ENCODE measurements around the gene ROMO1. TPM values are rescaled to one million over a fixed set of nuclear protein-coding genes. Genes with fewer than 3 reads are reported as not detected.
"Not testable (repeated sequence)": the region's sequence is repeated elsewhere in the genome, so short reads cannot be mapped to it uniquely, and the experiment has no call there.

ROMO1 gene
- polyA plus RNA-seq, 2 of the 4 experiments (the other 2 are of a cell fraction) = 201 to 430 TPM

GRCh38 chr20:35686872-35687271 lies 12.3 kb upstream of the ROMO1 start:
- POLR2A ChIA-PET, H3K9me3 ChIP-seq, H3K27ac ChIP-seq, ATAC-seq, FAIRE-seq, H3K4me3 ChIP-seq, H3K4me2 ChIP-seq, H3K4me1 ChIP-seq: not testable (repeated sequence)
- TF ChIP-seq SMC3 (IDR thresholded peaks at IDR 0.05) (peak; percentile 38; the same call in 2 of the 3 replicates), RAD21 (conservative IDR thresholded peaks at IDR 0.05 in 1 of 2, IDR thresholded peaks at IDR 0.05 in 1 of 2) (peak; percentile 37 to 72; a peak in 4 of 5 replicates), CTCF (IDR thresholded peaks at IDR 0.05) (peak; percentile 39)
- CTCF ChIA-PET = interaction anchor here (0.6 to 3.2 kb wide), 5 partner anchors 10 to 267 kb away, joined by 3 to 14 read pairs (median 4); partner anchors contain the start of gene SCAND1
- peak in 1 of 2 experiments; percentile 69 for DNase-seq (ENCODE audit: low read depth in 1 of 2, low spot score in 1 of 2)
- 72% methylated on average over 11 of the region's 11 CpGs for WGBS (ENCODE audit: missing lambda C conversion rate)

- Histone ChIP-seq H3K27ac (no peak overlapping the region), H3K4me1 (no peaks in the 10 kb centered on the region), H3K4me3 (no peak overlapping the region), H3K4me2 (no peak overlapping the region), H3K9me3 (no peaks in the 10 kb centered on the region)
- ChIA-PET POLR2A (interaction anchor here (0.7 kb wide), 1 partner anchor 257 kb away, joined by 3 read pairs; no protein-coding TSS in a partner anchor), CTCF (no interaction called here)
- WGBS (ENCODE audit: missing lambda C conversion rate) = 84% methylated on average over 4 of the region's 4 CpGs
- ATAC-seq (peak in 1 of 2 experiments; percentile 64; a peak in 2 of 6 replicates), FAIRE-seq (no peak), DNase-seq (ENCODE audit: low read depth in 1 of 2, low spot score in 1 of 2) (no peak)
- TF ChIP-seq CHD2 (IDR thresholded peaks at IDR 0.05; ENCODE audit: low read length, partially characterized antibody) (no peak), MYC (IDR thresholded peaks at IDR 0.05; ENCODE audit: borderline replicate concordance, low read length) (no peak), BHLHE40 (IDR thresholded peaks at IDR 0.05; ENCODE audit: low read depth, low read length) (no peak), RARB (CRISPR knock-in tag; IDR thresholded peaks at IDR 0.05) (no peak), MAZ (IDR thresholded peaks at IDR 0.05; ENCODE audit: borderline replicate concordance, low read depth, low read length) (no peak), FOSB (CRISPR knock-in tag; IDR thresholded peaks at IDR 0.05) (no peak), PBX3 (IDR thresholded peaks at IDR 0.05) (no peak), TFCP2L1 (CRISPR knock-in tag; IDR thresholded peaks at IDR 0.05) (no peak), POLR2AphosphoS2 (conservative IDR thresholded peaks at IDR 0.05; ENCODE audit: low read length) (no peak), JUNB (IDR thresholded peaks at IDR 0.05) (no peak), HOXB5 (CRISPR knock-in tag; IDR thresholded peaks at IDR 0.05) (no peak), ZFP36 (IDR thresholded peaks at IDR 0.05; ENCODE audit: borderline replicate concordance, partially characterized antibody) (no peak), KDM1A (IDR thresholded peaks at IDR 0.05; ENCODE audit: low read depth) (no peak), CHD4 (IDR thresholded peaks at IDR 0.05; ENCODE audit: borderline replicate concordance) (no peak), CBX8 (IDR thresholded peaks at IDR 0.05) (no peak), NFE2L2 (conservative IDR thresholded peaks at IDR 0.05; ENCODE audit: low read length) (no peak), CEBPB (IDR thresholded peaks at IDR 0.05) (no peak), KDM5A (IDR thresholded peaks at IDR 0.05) (no peak), FOXS1 (CRISPR knock-in tag; IDR thresholded peaks at IDR 0.05) (no peak)
Measured at GRCh38 chr20:35690265-35690664, 8.9 kb upstream of the ROMO1 start.

- CTCF ChIA-PET = no interaction called here
- TF ChIP-seq HOXA7 (CRISPR knock-in tag; IDR thresholded peaks at IDR 0.05) (no peak), CEBPB (IDR thresholded peaks at IDR 0.05) (no peak), PHF8 (IDR thresholded peaks at IDR 0.05; ENCODE audit: borderline replicate concordance, low read depth) (no peak), NFE2L2 (conservative IDR thresholded peaks at IDR 0.05; ENCODE audit: low read length) (no peak), MAFK (IDR thresholded peaks at IDR 0.05; ENCODE audit: partially characterized antibody) (no peak), MAZ (IDR thresholded peaks at IDR 0.05; ENCODE audit: borderline replicate concordance, low read depth, low read length) (no peak), JUNB (IDR thresholded peaks at IDR 0.05) (no peak), EP300 (IDR thresholded peaks at IDR 0.05) (no peak), ATOH8 (CRISPR knock-in tag; IDR thresholded peaks at IDR 0.05; ENCODE audit: low read depth) (no peak), ZFP36 (IDR thresholded peaks at IDR 0.05; ENCODE audit: borderline replicate concordance, partially characterized antibody) (no peak), ZSCAN20 (CRISPR knock-in tag; IDR thresholded peaks at IDR 0.05) (no peak), RCOR1 (IDR thresholded peaks at IDR 0.05; ENCODE audit: low read depth, low read length) (no peak), BHLHE40 (IDR thresholded peaks at IDR 0.05; ENCODE audit: low read depth, low read length) (no peak), FOXS1 (CRISPR knock-in tag; IDR thresholded peaks at IDR 0.05) (no peak), HES2 (IDR thresholded peaks at IDR 0.05) (no peak), HOXB13 (CRISPR knock-in tag; IDR thresholded peaks at IDR 0.05; ENCODE audit: low read depth) (no peak), EHMT2 (IDR thresholded peaks at IDR 0.05; ENCODE audit: low read depth) (no peak), SMC3 (IDR thresholded peaks at IDR 0.05) (no peak), CBX8 (IDR thresholded peaks at IDR 0.05) (no peak), CHD2 (IDR thresholded peaks at IDR 0.05; ENCODE audit: low read length, partially characterized antibody) (no peak)
- 81% methylated on average over 2 of the region's 2 CpGs for WGBS (ENCODE audit: missing lambda C conversion rate)
Measured at GRCh38 chr20:35695245-35695749, 3.9 kb upstream of the ROMO1 start.

More at GRCh38 chr20:35695245-35695749, 3.9 kb upstream of the ROMO1 start:
- DNase-seq (ENCODE audit: low read depth in 1 of 2, low spot score in 1 of 2) (no peak), ATAC-seq (no peak), FAIRE-seq (no peak)
- Histone ChIP-seq H3K4me2 (no peak overlapping the region), H3K9me3 (no peaks in the 10 kb centered on the region), H3K4me1 (peaks cover 13% of the 10 kb centered on the region), H3K4me3 (no peak overlapping the region), H3K27ac (no peak overlapping the region)
- POLR2A ChIA-PET = no interaction called here

Data from A549 (cell line).